H1 (cell line): Measurements from ENCODE around the gene PAAF1.

ENCODE experiments used
- ATF3 ChIP-seq: IDR thresholded peaks from 2 replicates; pipeline ENCODE4 v1.6.1; 2011; ENCODE audit warnings: low read depth, mild to moderate bottlenecking, low read length; ENCODE audit not compliant: insufficient read depth
- CTCF ChIP-seq, 3 experiments: IDR thresholded peaks; 1 replicate in 2 of 3; 2 replicates in 1 of 3; pipeline versions ENCODE4 v1.5.1 to v1.6.1; 2011; ENCODE audit warnings: low read length in 3 of 3, mild to moderate bottlenecking in 3 of 3, inconsistent platforms in 2 of 3, low read depth in 1 of 3, moderate library complexity in 1 of 3; ENCODE audit not compliant: insufficient read depth in 1 of 3; ENCODE audit errors: control extremely low read depth in 1 of 3
- EZH2 ChIP-seq: fragments of 200-600 bp; sonication (generic); IDR thresholded peaks from 2 replicates; pipeline ENCODE4 v1.7.1; 2012; ENCODE audit warnings: low read depth, mild to moderate bottlenecking, moderate library complexity, low read length, inconsistent platforms; ENCODE audit not compliant: severe bottlenecking
- GABPA ChIP-seq: IDR thresholded peaks from 2 replicates; pipeline ENCODE4 v1.6.1; 2011; ENCODE audit warnings: mild to moderate bottlenecking, low read length, moderate library complexity, borderline replicate concordance; ENCODE audit not compliant: insufficient read depth
- MAFK ChIP-seq: IDR thresholded peaks from 2 replicates; pipeline ENCODE4 v1.6.1; 2012; ENCODE audit warnings: low read depth, mild to moderate bottlenecking, improper control_type of control experiment, low read length
- MAX ChIP-seq: IDR thresholded peaks from 2 replicates; pipeline ENCODE4 v1.6.1; 2012; ENCODE audit warnings: inconsistent platforms
- POLR2A ChIP-seq, 2 experiments: IDR thresholded peaks; 1 replicate in 1 of 2; 2 replicates in 1 of 2; pipeline ENCODE4 v1.6.1; 2011; ENCODE audit warnings: low read depth in 2 of 2, low read length in 2 of 2, mild to moderate bottlenecking in 2 of 2; ENCODE audit errors: control extremely low read depth in 1 of 2
- ZNF274 ChIP-seq: IDR thresholded peaks from 2 replicates; pipeline ENCODE4 v1.7.0; 2012; ENCODE audit warnings: low read length, borderline replicate concordance; ENCODE audit errors: extremely low read depth

- TF ChIP-seq EZH2 (no peak), CTCF (IDR thresholded peaks at IDR 0.05; ENCODE audit: control extremely low read depth in 1 of 3, insufficient read depth in 1 of 3, low read depth in 1 of 3, low read length in 3 of 3) (no peak), MAFK (no peak), MAX (no peak), ATF3 (no peak), ZNF274 (no peak), POLR2A (IDR thresholded peaks at IDR 0.05; ENCODE audit: control extremely low read depth in 1 of 2, low read depth in 2 of 2, low read length in 2 of 2) (no peak), GABPA (no peak)
These were observed 72.4 kb downstream of the PAAF1 start for GRCh38 chr11:73949246-73949645.
